ENCODE results near the gene FBLN5.
"Not testable (repeated sequence)": the region's sequence is repeated elsewhere in the genome, so short reads cannot be mapped to it uniquely, and the experiment has no call there.

Gene FBLN5

GRCh38 chr14:91904483-91904882 lies 43.0 kb downstream of the FBLN5 start:
- no peak for DNase-seq

GRCh38 chr14:91903070-91903469 lies 44.4 kb downstream of the FBLN5 start:
- DNase-seq: no peak

- DNase-seq: no peak
These were observed 45.2 kb downstream of the FBLN5 start for GRCh38 chr14:91902336-91902735.

- no peak for DNase-seq
These were observed 45.9 kb downstream of the FBLN5 start for GRCh38 chr14:91901449-91902226.

- no peak for DNase-seq
These were observed 47.7 kb downstream of the FBLN5 start for GRCh38 chr14:91899806-91900205.

- DNase-seq: no peak
These were observed 48.3 kb downstream of the FBLN5 start for GRCh38 chr14:91899213-91899612.

GRCh38 chr14:91898372-91898771 lies 49.1 kb downstream of the FBLN5 start:
- DNase-seq: no peak

GRCh38 chr14:91897716-91898115 lies 49.8 kb downstream of the FBLN5 start:
- DNase-seq: not testable (repeated sequence)

GRCh38 chr14:91897106-91897701 lies 50.3 kb downstream of the FBLN5 start:
- DNase-seq: no peak

GRCh38 chr14:91896419-91896818 lies 51.1 kb downstream of the FBLN5 start:
- no peak for DNase-seq

GRCh38 chr14:91893669-91894068 lies 53.8 kb downstream of the FBLN5 start:
- DNase-seq: no peak

- DNase-seq: no peak
These were observed 54.5 kb downstream of the FBLN5 start for GRCh38 chr14:91893007-91893406.

GRCh38 chr14:91891721-91892220 lies 55.7 kb downstream of the FBLN5 start:
- DNase-seq: no peak

- DNase-seq: no peak
These were observed 56.4 kb downstream of the FBLN5 start for GRCh38 chr14:91891101-91891500.

- DNase-seq: no peak
These were observed 57.2 kb downstream of the FBLN5 start for GRCh38 chr14:91890291-91890749.

GRCh38 chr14:91889477-91890211 lies 57.9 kb downstream of the FBLN5 start:
- DNase-seq: no peak

- DNase-seq: no peak
These were observed 58.6 kb downstream of the FBLN5 start for GRCh38 chr14:91888641-91889476.

- DNase-seq: no peak
These were observed 60.5 kb downstream of the FBLN5 start for GRCh38 chr14:91886961-91887360.

- DNase-seq: no peak
These were observed 61.7 kb downstream of the FBLN5 start for GRCh38 chr14:91885839-91886238.

GRCh38 chr14:91885113-91885712 lies 62.3 kb downstream of the FBLN5 start:
- no peak for DNase-seq

- no peak for DNase-seq
These were observed 62.8 kb downstream of the FBLN5 start for GRCh38 chr14:91884664-91885063.

- DNase-seq: no peak
These were observed 63.7 kb downstream of the FBLN5 start for GRCh38 chr14:91883753-91884152.

All from KG1 (cell line).